Smooth muscle cell (in vitro differentiated cells): ENCODE data around the gene HAVCR1. TPM values are rescaled to one million over a fixed set of nuclear protein-coding genes. Genes with fewer than 3 reads are reported as not detected.

ENCODE experiments used
- DNase-seq: peaks from one replicate; lab custom pipeline; 2025; ENCODE audit not compliant: unreplicated experiment; lab: John Stamatoyannopoulos, UW
- H2AFZ ChIP-seq: fragments of 200-600 bp; sonication (generic); 2 replicates; pipeline ENCODE4 v1.6.0; 2016; ENCODE audit warnings: antibody characterized with exemption, low read depth, mild to moderate bottlenecking
- H3F3A ChIP-seq: fragments of 200-600 bp; sonication (generic); 2 replicates; pipeline ENCODE4 v1.6.0; 2017; ENCODE audit warnings: antibody characterized with exemption, low read depth
- H3K27ac ChIP-seq: fragments of 200-600 bp; sonication (generic); 2 replicates; pipeline ENCODE4 v1.5.1; 2016; ENCODE audit warnings: low read depth, mild to moderate bottlenecking
- H3K27me3 ChIP-seq: fragments of 200-600 bp; sonication (generic); 2 replicates; pipeline ENCODE4 v1.6.1; 2016; ENCODE audit warnings: low read depth, mild to moderate bottlenecking
- H3K36me3 ChIP-seq: fragments of 200-600 bp; sonication (generic); 2 replicates; pipeline ENCODE4 v1.5.1; 2016; ENCODE audit warnings: low read depth
- H3K4me1 ChIP-seq: fragments of 200-600 bp; sonication (generic); 2 replicates; pipeline ENCODE4 v1.5.1; 2016; ENCODE audit warnings: low read depth
- H3K4me2 ChIP-seq: fragments of 200-600 bp; sonication (generic); 2 replicates; pipeline ENCODE4 v1.6.0; 2016; ENCODE audit warnings: mild to moderate bottlenecking
- H3K4me3 ChIP-seq: fragments of 200-600 bp; sonication (generic); 2 replicates; pipeline ENCODE4 v1.5.1; 2016; ENCODE audit warnings: mild to moderate bottlenecking
- H3K79me2 ChIP-seq: fragments of 200-600 bp; sonication (generic); 2 replicates; pipeline ENCODE4 v1.6.0; 2016; ENCODE audit warnings: low read depth, mild to moderate bottlenecking
- H3K9ac ChIP-seq: fragments of 200-600 bp; sonication (generic); 2 replicates; pipeline ENCODE4 v1.6.0; 2016; ENCODE audit warnings: low read depth
- H3K9me3 ChIP-seq: fragments of 200-600 bp; sonication (generic); replicated peaks from 2 replicates; pipeline ENCODE4 v1.5.1; 2016; ENCODE audit warnings: low read depth
- H4K20me1 ChIP-seq: fragments of 200-600 bp; sonication (generic); 2 replicates; pipeline ENCODE4 v1.6.0; 2016; ENCODE audit warnings: low read depth
- CTCF ChIP-seq: fragments of 200-600 bp; sonication (generic); IDR thresholded peaks from 2 replicates; pipeline ENCODE4 v1.5.1; 2017; ENCODE audit warnings: borderline replicate concordance, mild to moderate bottlenecking, antibody characterized with exemption; ENCODE audit not compliant: insufficient read depth, poor library complexity, severe bottlenecking
- WGBS: methylation state at CpG from one replicate; pipeline ENCODE4 v1.1.7; 2016; ENCODE audit warnings: low lambda C conversion rate; 5-methylcytosine and 5-hydroxymethylcytosine counted together
- polyA plus RNA-seq: library from polyadenylated mRNA; unstranded; fragments of >200 nt; fragmentation: Nextera tagmentation; extraction: Ambion mirVana; gene quantifications from 2 replicates; pipeline ENCODE4 v1.2.1, GENCODE V29; 2016
- total RNA-seq: library from RNA; depleted of rRNA; stranded (reverse); fragments of >200 nt; gene quantifications from 2 replicates; pipeline ENCODE4 v1.2.3, GENCODE V29; 2014

Gene HAVCR1
- total and polyA plus RNA-seq, 2 experiments from 2014 or later: not detected

GRCh38 chr5:157066080-157066479, 7.2 kb upstream of the HAVCR1 start:
- Histone ChIP-seq H3K9me3 (no peaks in the 10 kb centered on the region), H3K27ac (no peak overlapping the region), H3K4me2 (no peak overlapping the region), H3F3A (no peaks in the 10 kb centered on the region), H3K4me3 (no peak overlapping the region), H3K79me2 (no peaks in the 10 kb centered on the region), H3K9ac (no peak overlapping the region), H3K27me3 (no peaks in the 10 kb centered on the region), H3K4me1 (no peaks in the 10 kb centered on the region), H4K20me1 (no peaks in the 10 kb centered on the region), H3K36me3 (no peaks in the 10 kb centered on the region), H2AFZ (no peak overlapping the region)
- TF ChIP-seq CTCF: no peak
- WGBS: 12% methylated on average over 2 of the region's 2 CpGs
- DNase-seq: no peak

GRCh38 chr5:157063776-157064430, 5.0 kb upstream of the HAVCR1 start:
- no peak overlapping the region for H2AFZ ChIP-seq

GRCh38 chr5:157059891-157060290, 975 bp upstream of the HAVCR1 start:
- H3K36me3 ChIP-seq: no peaks in the 10 kb centered on the region

More at GRCh38 chr5:157063776-157064430, 5.0 kb upstream of the HAVCR1 start:
- no peaks in the 10 kb centered on the region for H3K79me2 ChIP-seq
- H3K27me3 ChIP-seq: no peaks in the 10 kb centered on the region
- no peak overlapping the region for H3K4me3 ChIP-seq
- 95% methylated on average over 4 of the region's 4 CpGs for WGBS
- H3F3A ChIP-seq: no peaks in the 10 kb centered on the region
- H3K9ac ChIP-seq: no peak overlapping the region
- H3K36me3 ChIP-seq: no peaks in the 10 kb centered on the region
- H3K4me2 ChIP-seq: no peak overlapping the region
- no peaks in the 10 kb centered on the region for H3K4me1 ChIP-seq
- no peak overlapping the region for H3K27ac ChIP-seq
- no peaks in the 10 kb centered on the region for H3K9me3 ChIP-seq
- TF ChIP-seq CTCF: no peak
- DNase-seq: no peak
- H4K20me1 ChIP-seq: no peaks in the 10 kb centered on the region

More at GRCh38 chr5:157059891-157060290, 975 bp upstream of the HAVCR1 start:
- no peaks in the 10 kb centered on the region for H3K9me3 ChIP-seq
- no peak overlapping the region for H2AFZ ChIP-seq
- no peaks in the 10 kb centered on the region for H3K79me2 ChIP-seq
- H3K4me3 ChIP-seq: no peak overlapping the region
- H4K20me1 ChIP-seq: no peaks in the 10 kb centered on the region
- H3K4me1 ChIP-seq: no peaks in the 10 kb centered on the region
- 90% methylated on average over 3 of the region's 3 CpGs for WGBS
- H3K4me2 ChIP-seq: no peak overlapping the region
- no peaks in the 10 kb centered on the region for H3K27me3 ChIP-seq
- TF ChIP-seq CTCF: no peak
- H3K27ac ChIP-seq: no peak overlapping the region
- H3F3A ChIP-seq: no peaks in the 10 kb centered on the region
- no peak for DNase-seq
- no peak overlapping the region for H3K9ac ChIP-seq
